Mammary epithelial cell (primary cell): ENCODE data around the gene CCDC91.

Source experiments
- CTCF ChIP-seq, 2 donors: IDR thresholded peaks in 1 of 2; conservative IDR thresholded peaks in 1 of 2; 2 replicates each; pipeline ENCODE4 v1.5.1; 2011 to 2012; ENCODE audit warnings: inconsistent platforms in 2 of 2, low read length in 2 of 2, mild to moderate bottlenecking in 2 of 2, control low read depth in 1 of 2, low read depth in 1 of 2; ENCODE audit not compliant: insufficient read depth in 1 of 2; ENCODE audit errors: extremely low read depth in 1 of 2
- EZH2 ChIP-seq: IDR thresholded peaks from 2 replicates; pipeline ENCODE4 v1.6.1; 2012; ENCODE audit warnings: low read length, inconsistent platforms, borderline replicate concordance

DNA sequence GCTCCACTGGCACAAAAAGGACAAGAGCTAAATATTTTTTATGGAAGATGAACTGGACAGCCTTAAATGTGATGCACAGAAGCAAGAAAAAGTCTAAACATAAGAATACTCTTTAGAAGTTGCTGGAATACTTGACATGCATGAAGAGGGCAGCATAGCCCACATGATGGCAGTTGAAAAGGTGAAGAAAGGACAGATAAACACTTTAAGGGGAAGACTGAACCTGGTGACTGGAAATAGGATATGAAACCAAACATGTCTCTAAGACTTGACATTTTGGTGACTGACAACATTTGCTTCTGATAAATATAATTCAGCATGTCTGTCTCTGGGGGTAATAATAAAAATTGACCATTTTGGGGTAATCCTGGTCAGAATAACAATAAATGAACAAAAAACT, 273.1 kb downstream of the CCDC91 start:
- TF ChIP-seq CTCF (conservative IDR thresholded peaks at IDR 0.05 in 1 of 2, IDR thresholded peaks at IDR 0.05 in 1 of 2; ENCODE audit: extremely low read depth in 1 of 2, insufficient read depth in 1 of 2, low read depth in 1 of 2, low read length in 2 of 2) (no peak), EZH2 (no peak)
